IPS DF 6.9 (cell line): ENCODE data around the gene PRAME.
"Not testable (repeated sequence)": the region's sequence is repeated elsewhere in the genome, so short reads cannot be mapped to it uniquely, and the experiment has no call there.

ENCODE experiments used
- DNase-seq: peaks from one replicate; pipeline ENCODE4 v3.0.0-alpha.2; 2013; ENCODE audit warnings: low read depth, low spot score
- H3K27ac ChIP-seq: one replicate; pipeline ENCODE4 v1.5.1; 2013; ENCODE audit warnings: low read length, control low read depth
- H3K27me3 ChIP-seq: 2 replicates; pipeline ENCODE4 v1.6.1; 2013; ENCODE audit warnings: mild to moderate bottlenecking, low read length; ENCODE audit not compliant: control insufficient read depth, insufficient read depth
- H3K36me3 ChIP-seq: 2 replicates; pipeline ENCODE4 v1.6.1; 2013; ENCODE audit warnings: low read length; ENCODE audit not compliant: control insufficient read depth, insufficient read depth
- H3K4me1 ChIP-seq: 2 replicates; pipeline ENCODE4 v1.6.1; 2013; ENCODE audit warnings: low read length; ENCODE audit not compliant: control insufficient read depth, insufficient read depth
- H3K4me3 ChIP-seq: 2 replicates; pipeline ENCODE4 v1.5.1; 2013; ENCODE audit warnings: mild to moderate bottlenecking, low read length
- H3K9me3 ChIP-seq: 2 replicates; pipeline ENCODE4 v1.6.1; 2013; ENCODE audit warnings: low read length, inconsistent platforms; ENCODE audit not compliant: control insufficient read depth, insufficient read depth
- WGBS: extraction: QIAGEN DNeasy Blood & Tissue Kit; methylation state at CpG from one replicate; pipeline ENCODE4 v1.1.7; 2013; ENCODE audit warnings: mixed read lengths, missing lambda C conversion rate; ENCODE audit not compliant: insufficient read length, insufficient coverage; 5-methylcytosine and 5-hydroxymethylcytosine counted together

The PRAME gene

DNA sequence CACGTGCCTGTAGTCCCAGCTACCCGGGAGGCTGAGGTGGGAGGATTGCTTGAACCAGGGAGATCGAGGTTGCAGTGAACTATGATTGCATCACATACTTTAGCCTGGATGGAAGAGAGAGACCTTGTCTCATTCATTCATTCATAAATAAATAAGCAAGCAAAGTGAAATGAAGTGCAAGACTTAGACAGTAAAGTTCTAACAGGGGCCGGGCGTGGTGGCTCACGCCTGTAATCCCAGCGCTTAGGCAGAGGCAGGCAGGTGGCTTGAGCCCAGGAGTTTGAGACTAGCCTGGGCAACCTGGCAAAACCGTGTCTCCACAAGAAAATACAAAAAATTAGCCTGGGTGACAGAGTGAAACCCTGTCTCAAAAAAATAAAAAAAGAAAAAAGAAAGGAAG lies 37.4 kb downstream of the PRAME start:
- H3K27me3 ChIP-seq: peaks cover 2% of the 10 kb centered on the region; the same call in 1 of the 2 replicates
- no CpG with 5 or more reads among the region's 8 CpGs for WGBS
- DNase-seq: no peak

DNA sequence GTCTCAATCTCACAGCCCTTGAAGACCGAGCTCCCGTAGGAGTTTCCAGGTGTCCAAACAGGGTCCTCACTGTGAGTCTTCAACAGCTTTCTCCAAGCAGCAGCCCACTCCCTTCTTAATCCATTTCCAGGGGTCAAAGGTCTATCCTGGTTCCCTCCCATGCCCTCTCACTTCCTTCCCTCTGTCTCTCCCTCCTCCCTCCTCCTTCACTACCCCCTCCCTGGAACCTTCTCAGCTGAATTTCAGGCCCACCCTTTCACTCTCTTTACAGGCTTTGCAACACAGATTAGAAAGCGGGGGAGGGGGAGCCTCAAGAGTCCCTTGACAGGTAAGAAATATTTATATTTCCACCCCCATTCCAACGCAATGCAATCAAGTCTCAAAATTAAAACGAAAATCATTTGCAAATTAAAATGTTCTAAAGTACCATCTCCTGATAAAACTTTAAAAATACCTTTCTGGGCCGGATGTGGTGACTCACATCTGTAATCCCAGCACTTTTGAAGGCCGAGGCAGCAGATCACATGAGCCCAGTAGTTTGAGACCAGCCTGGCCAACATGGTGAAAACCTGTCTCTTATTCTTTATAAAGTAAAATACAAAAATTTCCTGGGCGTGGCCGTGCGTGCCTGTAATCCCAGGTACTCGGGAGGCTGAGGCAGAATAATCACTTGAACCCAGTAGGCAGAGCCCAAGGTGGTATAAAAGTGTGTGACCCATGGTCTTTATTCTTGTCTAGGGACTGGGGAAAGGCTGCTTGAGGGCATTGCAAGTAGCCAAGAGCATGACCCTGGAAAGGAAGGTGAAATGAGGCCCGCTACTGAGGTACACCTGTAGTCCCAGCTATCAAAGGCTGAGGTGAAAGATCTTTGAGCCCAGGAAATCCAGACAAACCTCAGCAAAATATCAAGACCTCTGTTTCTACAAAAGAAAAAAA lies 38.1 kb downstream of the PRAME start:
- WGBS: 100% methylated on average over 1 of the region's 12 CpGs

More for the DNA sequence above, 37.4 kb downstream of the PRAME start:
- no peaks in the 10 kb centered on the region for H3K4me1 ChIP-seq
- H3K36me3 ChIP-seq: no peaks in the 10 kb centered on the region
- no peak overlapping the region for H3K27ac ChIP-seq
- no peaks in the 10 kb centered on the region; the same call in 1 of the 2 replicates for H3K9me3 ChIP-seq
- H3K4me3 ChIP-seq: no peak overlapping the region

DNA sequence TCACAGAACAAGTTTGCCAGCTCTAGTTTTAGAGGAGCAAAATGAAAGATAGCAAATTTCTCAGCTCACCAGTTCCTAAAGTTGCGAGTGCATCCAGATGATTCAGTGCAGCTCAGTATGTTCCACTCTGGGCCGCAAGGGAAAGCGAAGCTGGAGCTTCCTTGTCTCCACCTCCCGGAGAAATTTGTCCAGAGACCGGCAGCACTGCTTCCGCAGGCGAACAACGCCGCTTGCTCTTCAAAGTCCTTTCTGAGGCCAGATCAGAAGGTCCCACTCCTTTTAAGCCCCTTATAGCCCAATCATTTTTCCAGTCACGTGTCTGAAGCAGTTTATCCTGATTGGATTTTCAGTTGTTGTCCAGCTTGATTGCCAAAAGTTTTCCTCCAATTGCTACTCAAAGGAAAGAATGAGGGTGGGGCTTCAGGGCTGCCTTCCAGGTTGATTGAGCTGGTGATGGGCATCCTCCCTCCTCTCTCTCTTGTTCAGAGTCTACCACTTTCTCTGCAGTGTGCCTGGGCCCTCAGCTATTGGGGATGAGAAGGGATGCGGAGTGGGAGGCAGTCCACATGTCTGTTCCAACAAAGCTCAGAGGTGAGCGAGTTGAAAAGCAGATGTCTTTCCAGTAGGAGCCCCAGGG lies 38.9 kb downstream of the PRAME start, which contains the start of gene ZNF280A:
Gene ZNF280A, minus strand, starts transcription at position 251 of the 637 bp plus-strand sequence. CDS start 4,640 bp downstream, outside the sequence.
- no CpG with 5 or more reads among the region's 12 CpGs for WGBS
- H3K9me3 ChIP-seq: no peaks in the 10 kb centered on the region; the same call in 1 of the 2 replicates
- no peaks in the 10 kb centered on the region for H3K4me1 ChIP-seq
- no peak within 1 kb of the TSS for H3K4me3 ChIP-seq
- no peak within 1 kb of the TSS for H3K27ac ChIP-seq
- H3K27me3 ChIP-seq: peaks cover 2% of the 10 kb centered on the region; the same call in 1 of the 2 replicates
- no peaks in the 10 kb centered on the region for H3K36me3 ChIP-seq
- no peak for DNase-seq

More for the DNA sequence above, 38.1 kb downstream of the PRAME start:
- Histone ChIP-seq H3K27ac (no peak overlapping the region), H3K4me3 (no peak overlapping the region), H3K9me3 (no peaks in the 10 kb centered on the region; the same call in 1 of the 2 replicates), H3K4me1 (no peaks in the 10 kb centered on the region), H3K36me3 (no peaks in the 10 kb centered on the region), H3K27me3 (peaks cover 2% of the 10 kb centered on the region; the same call in 1 of the 2 replicates)
- no peak for DNase-seq

DNA sequence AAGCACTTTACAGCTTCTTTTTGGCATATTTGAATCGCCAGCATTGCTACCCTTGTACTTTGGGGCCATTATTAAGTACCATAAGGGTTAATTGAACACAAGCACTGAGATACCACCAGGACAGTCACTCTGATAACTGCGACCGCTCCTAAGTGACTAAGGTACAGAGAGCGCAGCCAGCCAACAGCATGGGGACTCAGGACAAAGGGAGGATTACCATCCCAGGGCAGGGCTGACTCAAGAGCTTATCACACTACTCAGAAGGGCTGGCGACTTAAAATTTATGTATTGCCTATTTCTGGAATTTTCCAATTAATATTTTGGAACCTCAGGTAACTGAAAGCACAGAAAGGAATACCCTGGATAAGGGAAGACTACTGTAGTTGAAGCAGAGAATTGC lies 39.5 kb downstream of the PRAME start:
- H3K36me3 ChIP-seq: no peaks in the 10 kb centered on the region
- no CpG with 5 or more reads among the region's 5 CpGs for WGBS
- H3K27me3 ChIP-seq: peaks cover 5% of the 10 kb centered on the region; the same call in 1 of the 2 replicates
- H3K4me3 ChIP-seq: no peak overlapping the region
- no peak overlapping the region for H3K27ac ChIP-seq
- no peaks in the 10 kb centered on the region for H3K4me1 ChIP-seq
- no peaks in the 10 kb centered on the region; the same call in 1 of the 2 replicates for H3K9me3 ChIP-seq
- no peak for DNase-seq

DNA sequence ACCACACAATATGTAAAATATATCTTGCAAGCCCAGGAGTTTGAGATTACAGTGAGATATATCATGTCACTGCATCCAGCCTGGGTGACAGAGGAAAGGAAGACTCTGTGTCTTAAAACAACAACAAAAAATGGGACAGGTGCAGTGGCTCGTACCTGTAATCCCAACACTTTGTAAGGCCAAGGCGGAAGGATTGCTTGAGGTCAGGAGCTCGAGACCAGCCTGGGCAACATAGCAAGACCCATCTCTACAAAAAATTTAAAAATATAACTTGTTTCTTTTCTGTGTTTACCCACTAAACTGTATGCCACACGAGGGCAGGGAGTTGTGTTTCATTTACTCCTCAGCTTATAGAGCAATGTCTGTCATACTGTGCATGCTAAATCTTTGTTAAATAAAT lies 42.1 kb downstream of the PRAME start:
- Histone ChIP-seq H3K27me3 (peaks cover 3% of the 10 kb centered on the region; the same call in 1 of the 2 replicates), H3K36me3 (no peaks in the 10 kb centered on the region), H3K4me1 (no peaks in the 10 kb centered on the region), H3K9me3 (no peaks in the 10 kb centered on the region; the same call in 1 of the 2 replicates), H3K4me3 (no peak overlapping the region), H3K27ac (no peak overlapping the region)
- no CpG with 5 or more reads among the region's 4 CpGs for WGBS
- DNase-seq: no peak

DNA sequence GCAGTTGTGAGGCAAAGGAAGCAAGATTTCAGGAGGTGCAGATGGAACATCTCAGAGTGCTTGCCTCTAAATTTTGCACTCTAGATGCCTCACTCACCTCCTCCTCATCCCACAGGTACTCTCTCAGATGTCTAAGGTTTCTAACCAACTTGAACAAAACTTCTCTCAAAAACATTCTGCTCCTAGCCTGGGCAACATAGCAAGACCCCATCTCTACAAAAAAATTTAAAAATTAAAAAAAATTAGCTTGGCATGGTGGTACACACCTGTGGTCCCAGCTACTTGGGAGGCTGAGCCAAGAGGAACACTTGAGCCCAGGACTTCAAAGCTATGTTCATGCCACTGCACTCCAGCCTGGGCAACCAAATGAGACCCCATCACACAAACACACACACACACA lies 43.2 kb downstream of the PRAME start:
- no peaks in the 10 kb centered on the region; the same call in 1 of the 2 replicates for H3K9me3 ChIP-seq
- peaks cover 3% of the 10 kb centered on the region; the same call in 1 of the 2 replicates for H3K27me3 ChIP-seq
- H3K4me1 ChIP-seq: no peaks in the 10 kb centered on the region
- DNase-seq: no peak
- H3K4me3 ChIP-seq: no peak overlapping the region
- no peaks in the 10 kb centered on the region for H3K36me3 ChIP-seq
- no peak overlapping the region for H3K27ac ChIP-seq

DNA sequence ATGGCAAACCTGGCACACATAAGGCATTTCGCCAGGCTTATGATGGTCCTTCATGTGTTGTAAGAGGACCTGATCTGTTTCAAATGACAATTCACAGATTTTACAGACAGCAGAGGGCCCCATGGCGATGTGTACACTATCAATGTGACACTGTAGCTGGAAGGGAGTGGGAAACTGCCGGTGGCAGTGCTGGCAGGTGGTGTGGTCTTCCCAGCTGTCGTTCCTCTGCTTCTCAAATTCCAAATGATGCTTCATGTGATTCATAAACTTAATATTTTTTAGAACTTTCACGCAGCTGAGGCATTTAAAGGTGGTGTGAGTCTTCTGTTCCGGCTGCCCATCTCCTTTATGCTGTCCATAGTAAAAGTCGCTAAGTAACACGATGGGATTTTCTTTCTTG lies 44.6 kb downstream of the PRAME start:
- not testable (repeated sequence) for DNase-seq, H3K9me3 ChIP-seq, H3K27me3 ChIP-seq, H3K4me3 ChIP-seq, H3K27ac ChIP-seq, H3K36me3 ChIP-seq, H3K4me1 ChIP-seq
- no CpG with 5 or more reads among the region's 8 CpGs for WGBS

DNA sequence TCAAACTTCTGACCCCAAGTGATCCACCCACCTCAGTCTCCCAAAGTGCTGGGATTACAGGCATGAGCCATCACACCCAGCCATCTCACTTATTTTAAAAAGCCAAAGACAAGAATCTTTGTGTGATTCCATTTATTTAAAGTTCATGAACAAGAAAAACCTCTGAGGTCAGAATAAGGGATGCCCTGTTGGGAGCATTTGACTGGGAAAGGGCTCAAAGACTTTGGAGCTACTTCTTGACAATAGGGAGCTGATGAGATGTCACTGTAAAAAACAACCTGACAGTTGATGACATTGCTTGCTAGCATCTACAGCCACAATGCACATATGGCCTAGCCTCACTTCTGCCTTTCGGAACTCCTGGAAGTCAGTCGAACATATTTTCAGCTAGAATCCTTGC lies 45.4 kb downstream of the PRAME start:
- Histone ChIP-seq H3K36me3 (no peaks in the 10 kb centered on the region), H3K27me3 (peaks cover 3% of the 10 kb centered on the region; the same call in 1 of the 2 replicates), H3K27ac (no peak overlapping the region), H3K9me3 (no peaks in the 10 kb centered on the region; the same call in 1 of the 2 replicates), H3K4me1 (no peaks in the 10 kb centered on the region), H3K4me3 (no peak overlapping the region)
- DNase-seq: no peak
- WGBS: no CpG with 5 or more reads among the region's 2 CpGs

DNA sequence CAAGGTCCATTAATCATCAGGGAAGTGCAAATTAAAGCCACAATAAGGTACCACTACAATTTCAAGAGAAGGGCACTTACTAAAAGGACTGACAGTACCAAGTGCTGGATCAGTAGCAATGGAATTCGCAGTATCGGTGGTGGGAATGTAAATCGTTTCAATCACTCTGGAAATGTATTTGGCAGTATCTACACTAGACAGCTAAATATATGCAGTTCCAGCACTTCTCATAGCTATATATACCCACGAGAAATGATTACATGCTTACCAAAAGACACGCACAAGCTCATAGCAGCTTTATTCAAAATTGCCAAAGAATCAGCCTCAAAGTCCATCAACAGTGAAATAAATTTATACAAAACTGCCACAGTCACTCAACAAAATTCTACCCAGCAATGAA lies 46.1 kb downstream of the PRAME start:
- peaks cover 3% of the 10 kb centered on the region; the same call in 1 of the 2 replicates for H3K27me3 ChIP-seq
- H3K27ac ChIP-seq: no peak overlapping the region
- H3K36me3 ChIP-seq: no peaks in the 10 kb centered on the region
- DNase-seq: no peak
- no peaks in the 10 kb centered on the region; the same call in 1 of the 2 replicates for H3K9me3 ChIP-seq
- no peaks in the 10 kb centered on the region for H3K4me1 ChIP-seq
- H3K4me3 ChIP-seq: no peak overlapping the region
- WGBS: no CpG with 5 or more reads among the region's 5 CpGs

DNA sequence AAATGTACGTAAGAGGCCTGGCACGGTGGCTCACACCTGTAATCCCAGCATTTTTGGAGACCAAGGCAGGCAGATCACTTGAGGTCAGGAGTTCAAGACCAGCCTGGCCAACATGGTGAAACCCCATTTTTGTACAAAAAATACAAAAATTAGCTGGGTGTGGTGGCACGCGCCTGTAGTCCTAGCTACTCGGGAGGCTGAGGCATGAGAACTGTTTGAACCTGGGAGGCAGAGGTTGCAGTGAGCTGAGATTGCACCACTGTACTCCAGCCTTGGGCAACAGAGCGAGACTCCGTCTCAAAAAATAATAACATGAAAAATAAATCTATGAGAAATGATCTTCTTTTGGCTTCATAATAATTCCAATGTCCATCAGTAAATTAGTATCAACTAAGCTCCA lies 48.2 kb downstream of the PRAME start:
- H3K36me3 ChIP-seq, H3K9me3 ChIP-seq, DNase-seq, H3K27ac ChIP-seq, H3K4me3 ChIP-seq, H3K27me3 ChIP-seq, H3K4me1 ChIP-seq: not testable (repeated sequence)
- WGBS: no CpG with 5 or more reads among the region's 7 CpGs
